ENCODE measurements around the gene SRGAP1. TPM values are rescaled to one million over a fixed set of nuclear protein-coding genes. Genes with fewer than 3 reads are reported as not detected.
A peak's percentile ranks its signal among the peaks of the same experiment; 100 is the strongest.

The SRGAP1 gene
- 14.5 and 18.1 TPM in 2 replicates for total RNA-seq

GRCh38 chr12:63844391-63845341, at the start of gene SRGAP1:
TSS of gene SRGAP1 (plus strand) at chr12:63844700. CDS start at chr12:63844817, 117 bp downstream.
- H3K4me3 ChIP-seq (ENCODE audit: low read depth, low read length) = peak within 1 kb of the TSS; percentile 70
- peak; percentile 79 for DNase-seq (ENCODE audit: low read depth)
- TF ChIP-seq CTCF (IDR thresholded peaks at IDR 0.05; ENCODE audit: insufficient read depth, low read depth, low read length) = peak; percentile 23

DNA sequence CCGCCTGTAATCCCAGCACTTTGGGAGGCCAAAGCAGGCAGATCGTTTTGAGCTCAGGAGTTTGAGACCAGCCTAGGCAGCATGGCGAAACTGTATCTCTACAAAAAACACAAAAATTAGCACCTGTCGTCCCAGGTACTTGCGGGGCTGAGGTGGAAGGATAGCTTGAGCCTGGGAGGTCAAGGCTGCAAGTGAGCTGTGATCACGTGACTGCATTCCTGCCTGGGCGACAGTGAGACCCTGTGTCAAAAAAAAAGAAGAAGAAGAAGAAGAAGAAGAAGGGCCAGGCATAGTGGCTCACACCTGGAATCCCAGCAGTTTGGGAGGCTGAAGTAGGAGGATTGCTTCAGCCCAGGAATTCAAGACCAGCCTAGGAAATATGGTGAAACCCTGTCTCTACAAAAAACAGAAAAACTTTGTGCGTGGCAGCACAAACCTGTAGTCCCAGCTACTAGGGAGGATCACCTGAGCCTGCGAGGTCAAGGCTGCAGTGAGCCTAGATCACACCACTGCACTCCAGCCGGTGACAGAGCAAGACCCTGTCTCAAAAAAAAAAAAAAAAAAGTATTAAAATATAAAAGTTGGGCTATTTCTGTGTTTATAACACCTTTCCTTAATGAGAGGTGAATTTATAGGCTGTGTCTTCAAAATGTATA, 49.3 kb upstream of the SRGAP1 start:
- TF ChIP-seq CTCF (IDR thresholded peaks at IDR 0.05; ENCODE audit: insufficient read depth, low read depth, low read length) = no peak
- no peak overlapping the region for H3K4me3 ChIP-seq (ENCODE audit: low read depth, low read length)
- DNase-seq (ENCODE audit: low read depth) = no peak

DNA sequence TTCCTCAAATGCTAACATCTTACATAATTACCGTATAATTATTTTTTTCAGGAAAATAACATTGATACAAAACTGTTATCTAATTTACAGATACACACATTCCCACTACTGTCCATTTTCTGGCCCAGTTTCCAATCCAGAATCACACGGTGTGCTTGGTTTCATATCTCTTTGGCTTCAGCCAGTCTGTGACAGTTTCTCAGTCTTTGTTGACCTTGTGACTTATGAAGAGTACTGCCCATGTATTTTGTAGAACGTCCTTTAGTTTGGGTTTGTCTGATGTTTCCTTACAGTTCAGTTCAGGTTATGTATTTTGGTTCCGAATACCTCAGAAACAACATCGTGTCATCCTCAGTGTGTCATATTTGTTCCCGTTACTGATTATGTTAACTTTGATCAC, 48.6 kb upstream of the SRGAP1 start:
- no peak for TF ChIP-seq CTCF (IDR thresholded peaks at IDR 0.05; ENCODE audit: insufficient read depth, low read depth, low read length)
- no peak for DNase-seq (ENCODE audit: low read depth)

DNA sequence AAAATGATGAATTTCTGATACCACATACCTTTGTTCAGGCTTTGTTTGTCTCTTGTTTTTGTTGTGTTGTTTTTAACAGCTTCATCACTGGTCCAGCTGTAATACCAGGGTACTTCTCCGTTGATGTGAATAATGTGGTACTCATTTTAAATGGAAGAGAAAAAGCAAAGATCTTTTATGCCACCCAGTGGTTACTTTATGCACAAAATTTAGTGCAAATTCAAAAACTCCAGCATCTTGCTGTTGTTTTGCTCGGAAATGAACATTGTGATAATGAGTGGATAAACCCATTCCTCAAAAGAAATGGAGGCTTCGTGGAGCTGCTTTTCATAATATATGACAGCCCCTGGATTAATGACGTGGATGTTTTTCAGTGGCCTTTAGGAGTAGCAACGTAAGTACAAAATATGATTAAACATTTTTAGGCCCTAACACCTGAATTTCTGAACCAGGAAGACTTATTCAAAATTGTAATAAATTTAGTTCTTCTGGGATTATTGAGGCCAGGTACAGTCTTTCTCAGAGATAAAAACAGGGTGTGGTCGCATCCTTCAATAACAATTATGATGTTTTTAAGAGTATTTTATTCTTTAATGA, 42.4 kb upstream of the SRGAP1 start:
- H3K4me3 ChIP-seq (ENCODE audit: low read depth, low read length) = no peak overlapping the region
- peak; percentile 59 for TF ChIP-seq CTCF (IDR thresholded peaks at IDR 0.05; ENCODE audit: insufficient read depth, low read depth, low read length)
- peak; percentile 34 for DNase-seq (ENCODE audit: low read depth)

More for the DNA sequence above, 48.6 kb upstream of the SRGAP1 start:
- no peak overlapping the region for H3K4me3 ChIP-seq (ENCODE audit: low read depth, low read length)

DNA sequence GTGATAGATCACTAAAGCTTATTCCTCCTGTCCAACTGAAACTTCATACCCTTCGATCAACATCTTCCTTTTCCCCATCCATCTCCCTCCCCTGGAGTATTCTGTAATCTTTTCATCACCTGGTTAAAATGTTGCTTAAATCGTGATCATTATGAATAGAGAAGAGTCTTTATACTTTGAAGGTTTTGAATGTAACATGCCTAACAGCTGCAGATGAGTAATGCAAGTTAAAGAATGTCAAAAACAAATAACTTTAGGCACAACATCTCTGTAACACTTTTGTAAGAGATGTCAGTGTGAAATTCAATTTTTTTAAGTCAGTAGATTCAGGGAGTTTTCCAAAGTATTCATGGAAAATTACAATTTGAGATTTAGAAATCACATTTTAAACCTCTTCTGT, 39.8 kb upstream of the SRGAP1 start:
- peak; percentile 32 for DNase-seq (ENCODE audit: low read depth)
- no peak overlapping the region for H3K4me3 ChIP-seq (ENCODE audit: low read depth, low read length)
- no peak for TF ChIP-seq CTCF (IDR thresholded peaks at IDR 0.05; ENCODE audit: insufficient read depth, low read depth, low read length)

DNA sequence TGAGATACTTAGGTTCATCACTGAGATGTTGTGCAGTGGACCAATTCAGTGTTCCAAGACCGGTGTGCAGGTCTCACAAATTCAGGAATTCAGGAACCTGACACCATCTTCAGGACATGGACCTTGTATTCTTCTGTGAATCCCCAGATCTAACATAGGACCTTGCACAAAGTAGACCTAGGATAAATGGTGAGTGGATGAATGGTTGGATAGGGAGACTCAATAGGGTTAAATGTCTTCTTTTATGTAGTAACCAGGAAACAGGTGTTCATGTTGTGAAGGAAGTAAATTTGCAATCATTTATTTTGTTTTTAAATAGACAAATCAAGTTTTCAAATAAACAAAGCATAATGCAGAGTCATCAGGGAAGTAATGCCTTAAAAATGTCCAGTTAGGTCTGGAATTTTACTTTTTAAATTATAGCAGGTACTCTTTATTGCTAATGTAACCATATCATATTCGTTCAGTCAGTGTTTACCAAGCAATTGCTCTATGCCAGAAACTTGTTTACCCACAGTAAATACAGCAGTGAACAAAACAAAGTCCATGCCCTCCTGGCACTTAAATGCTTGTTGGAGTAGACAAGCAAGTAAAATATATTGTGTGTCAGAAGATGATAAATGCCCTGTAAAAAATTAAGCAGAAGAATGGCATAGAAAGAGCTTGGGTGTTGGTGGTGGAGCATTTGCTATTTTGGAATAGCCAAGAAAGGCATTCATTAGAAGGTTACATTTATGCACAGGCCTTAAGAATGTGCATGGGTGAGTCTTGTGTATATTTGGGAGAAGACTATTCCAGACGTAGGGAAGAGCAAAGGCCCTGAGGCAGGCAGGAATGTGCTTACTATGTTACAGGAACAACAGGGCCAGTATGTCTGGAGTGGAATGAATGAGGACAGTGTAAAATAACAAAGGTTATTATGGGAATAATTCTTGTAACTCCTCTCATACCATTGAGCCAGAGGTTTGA, 38.5 kb upstream of the SRGAP1 start:
- TF ChIP-seq CTCF (IDR thresholded peaks at IDR 0.05; ENCODE audit: insufficient read depth, low read depth, low read length) = no peak
- H3K4me3 ChIP-seq (ENCODE audit: low read depth, low read length) = no peak overlapping the region
- DNase-seq (ENCODE audit: low read depth) = no peak

Data from fibroblast of villous mesenchyme (primary cell).